ENCODE results near the gene HES6.
"Not testable (repeated sequence)": the region's sequence is repeated elsewhere in the genome, so short reads cannot be mapped to it uniquely, and the experiment has no call there.

Gene HES6

DNA sequence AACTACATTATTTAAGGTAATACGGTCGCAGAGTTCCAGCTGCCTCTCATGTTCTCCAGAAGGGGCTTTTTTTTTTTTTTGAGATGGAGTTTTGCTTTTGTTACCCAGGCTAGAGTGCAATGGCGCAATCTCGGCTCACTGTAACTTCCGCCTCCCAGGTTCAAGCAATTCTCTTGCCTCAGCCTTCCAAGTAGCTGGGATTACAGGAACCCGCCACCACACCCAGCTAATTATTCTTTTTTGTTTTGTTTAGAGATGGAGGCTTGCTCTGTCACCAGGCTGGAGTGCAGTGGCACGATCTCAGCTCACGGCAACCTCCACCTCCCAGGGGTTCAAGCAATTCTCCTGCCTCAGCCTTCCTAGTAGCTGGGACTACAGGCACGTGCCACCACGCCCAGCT is 33.6 kb upstream of the HES6 start:
- DNase-seq (ENCODE audit: low read depth in 3 of 3) = not testable (repeated sequence)

DNA sequence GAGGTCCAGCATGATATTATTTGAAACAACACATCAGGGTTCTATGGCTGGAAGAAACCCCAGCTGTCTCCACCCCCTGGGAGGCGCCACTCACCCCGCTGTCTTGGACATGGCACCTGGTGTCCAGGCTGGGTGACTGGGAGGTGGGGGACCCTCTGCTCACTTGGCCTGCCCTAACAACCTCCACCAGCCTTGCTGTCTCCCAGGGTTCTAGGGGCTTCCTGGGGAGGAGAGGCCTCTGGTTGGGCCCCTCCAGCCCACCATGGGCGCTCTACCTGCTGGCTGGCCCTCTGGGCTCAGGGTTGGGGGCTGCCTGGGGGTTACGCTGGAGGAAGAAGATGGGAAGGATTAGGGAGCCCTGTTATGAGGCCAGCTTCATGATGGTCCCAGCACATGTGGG is 32.3 kb upstream of the HES6 start:
- no peak for DNase-seq (ENCODE audit: low read depth in 3 of 3)

DNA sequence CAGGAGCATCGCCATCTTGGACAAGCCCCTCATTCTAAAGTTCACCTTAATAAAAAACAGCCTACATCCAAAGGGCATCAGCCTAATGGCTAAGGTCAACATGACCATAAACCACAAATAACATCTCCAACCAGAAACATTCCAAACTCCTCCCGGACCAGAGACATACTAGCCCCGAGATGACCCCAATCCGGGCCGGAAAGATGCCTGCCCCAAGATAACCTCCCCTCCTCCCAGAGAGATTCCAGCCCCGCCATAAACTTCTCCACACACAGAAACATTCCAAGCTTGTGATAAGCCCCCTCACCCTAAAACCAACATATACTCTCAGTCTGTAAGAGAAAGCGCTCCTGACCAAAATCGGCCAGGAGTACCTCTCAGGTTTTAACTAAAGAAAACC is 31.8 kb upstream of the HES6 start:
- not testable (repeated sequence) for DNase-seq (ENCODE audit: low read depth in 3 of 3)

GRCh38 chr2:238271061-238271554 is 31.3 kb upstream of the HES6 start:
- DNase-seq (ENCODE audit: low read depth in 3 of 3) = no peak

GRCh38 chr2:238270606-238271005 is 30.8 kb upstream of the HES6 start:
- no peak for DNase-seq (ENCODE audit: low read depth in 3 of 3)

GRCh38 chr2:238269741-238270140 is 29.9 kb upstream of the HES6 start:
- DNase-seq (ENCODE audit: low read depth in 3 of 3) = no peak

- no peak for DNase-seq (ENCODE audit: low read depth in 3 of 3)
Measured at GRCh38 chr2:238267884-238268680, 28.2 kb upstream of the HES6 start.

GRCh38 chr2:238267341-238267710 is 27.5 kb upstream of the HES6 start:
- no peak for DNase-seq (ENCODE audit: low read depth in 3 of 3)

DNA sequence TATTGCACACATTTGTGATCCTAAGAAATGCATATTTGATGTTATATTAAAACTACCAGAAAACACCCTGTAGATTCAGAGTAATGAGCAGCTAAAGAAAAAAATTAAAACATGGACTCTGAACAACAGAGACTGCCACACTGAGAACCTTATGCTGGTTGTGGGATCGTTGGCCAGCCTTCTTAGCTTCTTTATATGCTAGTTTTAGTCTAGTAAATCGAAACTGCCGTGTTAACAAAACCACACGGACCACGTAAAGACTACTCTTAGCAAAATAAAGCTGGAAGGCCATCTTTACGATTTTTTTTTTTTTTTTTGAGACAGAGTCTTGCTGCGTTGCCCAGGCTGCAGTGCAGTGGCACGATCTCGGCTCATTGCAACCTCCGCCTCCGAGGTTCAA is 25.8 kb upstream of the HES6 start:
- no peak for DNase-seq (ENCODE audit: low read depth in 3 of 3)

DNA sequence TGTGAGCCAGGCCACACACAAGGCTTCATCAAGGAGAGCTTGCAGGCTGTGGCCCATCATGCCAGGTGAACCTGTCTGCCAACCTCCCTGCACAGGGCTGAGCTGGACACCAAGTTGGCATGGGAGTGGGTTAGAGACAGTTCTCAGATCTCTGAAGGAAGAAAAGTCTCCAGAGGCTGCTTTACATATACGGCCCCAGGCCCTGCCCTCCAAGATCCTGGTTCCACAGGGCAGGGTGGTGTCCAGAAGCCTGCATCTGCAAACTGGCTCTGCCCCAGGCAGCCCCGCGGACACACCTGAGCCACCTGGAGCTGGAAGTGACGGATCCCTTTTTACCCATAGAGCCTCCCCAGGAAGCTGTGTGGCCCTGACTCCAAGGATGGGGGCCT is 24.2 kb upstream of the HES6 start:
- DNase-seq (ENCODE audit: low read depth in 3 of 3) = no peak

GRCh38 chr2:238263204-238264071 is 23.6 kb upstream of the HES6 start:
- DNase-seq (ENCODE audit: low read depth in 3 of 3) = peak; percentile 49 to 51 (median 50)

GRCh38 chr2:238262496-238263122 is 22.8 kb upstream of the HES6 start:
- DNase-seq (ENCODE audit: low read depth in 3 of 3) = no peak

DNA sequence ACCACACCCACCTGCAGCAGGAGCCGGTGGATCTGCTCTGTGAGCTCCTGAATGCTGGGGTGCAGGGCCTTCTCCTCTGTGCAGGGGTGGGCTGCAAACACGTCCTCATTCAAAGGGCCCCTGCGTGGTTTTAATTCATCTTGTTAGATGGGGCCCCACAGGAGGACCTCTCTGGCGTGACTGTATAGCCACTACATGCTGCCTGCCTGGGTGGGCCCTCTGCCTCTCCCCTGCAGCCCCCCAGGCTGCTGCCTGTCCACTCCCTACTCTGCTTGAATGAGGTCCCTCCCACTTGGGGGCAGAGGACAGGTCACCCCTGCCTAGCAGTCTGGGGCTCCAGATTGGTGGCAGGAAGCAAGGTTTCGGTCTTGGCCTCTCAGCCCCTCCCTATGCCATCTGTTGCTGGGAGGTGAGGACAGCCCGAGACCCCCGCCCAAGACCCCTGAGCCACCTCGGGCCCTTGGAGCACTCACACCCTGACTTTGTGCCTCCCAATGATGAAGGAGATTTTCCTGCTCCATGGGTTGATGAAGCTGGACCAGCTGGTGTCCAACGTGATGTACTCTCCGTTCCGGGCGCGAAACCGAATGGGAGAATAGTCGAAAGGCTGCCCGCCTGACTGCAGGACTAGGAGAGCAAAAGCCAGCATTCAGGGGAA is 22.0 kb upstream of the HES6 start:
- no peak for DNase-seq (ENCODE audit: low read depth in 3 of 3)

- DNase-seq (ENCODE audit: low read depth in 3 of 3) = no peak
Measured at GRCh38 chr2:238260883-238261282, 21.0 kb upstream of the HES6 start.

- no peak for DNase-seq (ENCODE audit: low read depth in 3 of 3)
Measured at GRCh38 chr2:238259061-238260020, 19.5 kb upstream of the HES6 start.

DNA sequence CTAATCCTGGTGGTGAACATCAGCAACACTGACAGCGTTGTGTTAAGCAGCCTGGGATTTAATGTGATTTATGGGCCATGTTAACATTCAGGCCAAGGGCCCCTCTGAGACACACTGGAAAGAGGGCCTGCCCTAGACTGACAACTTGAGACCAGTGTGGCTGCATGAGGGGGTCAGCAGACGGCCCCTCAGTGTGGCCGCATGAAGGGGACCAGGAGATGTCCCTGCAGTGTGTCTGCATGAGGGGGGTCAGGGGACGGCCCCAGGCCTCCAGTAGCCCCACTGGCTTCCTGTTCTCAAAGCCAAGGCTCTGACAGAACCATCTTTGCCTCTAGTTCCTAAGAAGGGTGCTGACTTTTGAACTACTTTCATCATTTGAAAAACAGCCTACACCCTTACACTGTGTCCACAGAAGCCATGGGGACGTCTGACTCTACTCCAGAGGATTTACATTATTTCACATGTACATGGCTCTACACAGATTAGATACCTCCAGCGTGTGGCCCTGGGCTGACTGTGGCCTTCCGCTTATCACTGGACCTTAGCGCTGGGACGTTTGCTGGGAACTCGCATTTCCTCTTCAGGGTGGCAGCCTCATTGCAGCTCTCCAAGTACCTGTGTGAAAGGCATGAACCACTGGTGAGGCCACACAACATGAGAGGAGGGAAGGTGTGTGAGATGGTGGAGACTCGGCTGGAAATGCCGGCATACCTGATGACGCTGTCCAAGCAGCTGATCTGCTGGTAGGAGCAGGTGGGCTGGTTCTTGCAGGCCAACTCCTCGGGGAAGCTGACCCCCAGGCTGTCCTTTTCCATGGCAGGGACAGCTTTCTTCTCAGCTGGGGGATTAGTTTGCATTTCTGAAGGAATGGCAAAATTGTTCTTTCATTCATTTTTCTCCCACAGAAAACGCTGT is 18.2 kb upstream of the HES6 start:
- DNase-seq (ENCODE audit: low read depth in 3 of 3) = no peak

- DNase-seq (ENCODE audit: low read depth in 3 of 3) = peak; percentile 30 to 50 (median 38)
Measured at GRCh38 chr2:238256594-238257104, 16.8 kb upstream of the HES6 start.

- no peak for DNase-seq (ENCODE audit: low read depth in 3 of 3)
Measured at GRCh38 chr2:238256111-238256510, 16.3 kb upstream of the HES6 start.

- DNase-seq (ENCODE audit: low read depth in 3 of 3) = no peak
Measured at GRCh38 chr2:238255636-238256035, 15.8 kb upstream of the HES6 start.

Measured in stimulated activated CD4-positive, alpha-beta T cell treated with anti-CD3 and anti-CD28 coated beads, TNF-alpha, amount 100 ng/mL, for 4 hours (primary cell).